HepG2 (cell line): ENCODE measurements around the gene PCGF3.

Experiments used
- CBX1 ChIP-seq: IDR thresholded peaks from one replicate; pipeline ENCODE4 v1.6.1; 2016; ENCODE audit warnings: antibody characterized with exemption, low read depth
- EEA1 ChIP-seq: sonication (generic); formaldehyde crosslinking; IDR thresholded peaks from 2 replicates; pipeline ENCODE4 v1.5.1; 2020; ENCODE audit warnings: mild to moderate bottlenecking, missing genetic modification reagents, borderline replicate concordance
- GTF3A ChIP-seq: sonication (generic); formaldehyde crosslinking; conservative IDR thresholded peaks from 2 replicates; pipeline ENCODE4 v1.4.0; 2020; ENCODE audit warnings: mild to moderate bottlenecking, missing genetic modification reagents
- KDM5B ChIP-seq: sonication (generic); formaldehyde crosslinking; IDR thresholded peaks from 2 replicates; pipeline ENCODE4 v1.4.0; 2020; ENCODE audit warnings: missing genetic modification reagents, mild to moderate bottlenecking, borderline replicate concordance
- NCOA1 ChIP-seq: sonication (generic); formaldehyde crosslinking; IDR thresholded peaks from 2 replicates; pipeline ENCODE4 v1.9.0; 2021; ENCODE audit warnings: missing genetic modification reagents
- TCF7 ChIP-seq: sonication (generic); IDR thresholded peaks from 2 replicates; pipeline ENCODE4 v1.6.1; 2016; ENCODE audit warnings: antibody characterized with exemption, low read depth
- TCF7L2 ChIP-seq: IDR thresholded peaks from 2 replicates; pipeline ENCODE4 v1.6.1; 2011; ENCODE audit warnings: mild to moderate bottlenecking, low read depth, low read length, moderate library complexity
- ZSCAN12 ChIP-seq: sonication (generic); formaldehyde crosslinking; IDR thresholded peaks from 2 replicates; pipeline ENCODE4 v1.9.0; 2021; ENCODE audit warnings: mild to moderate bottlenecking, missing genetic modification reagents
- TF ChIP-seq, protein P1 (sequence below): sonication (generic); formaldehyde crosslinking; IDR thresholded peaks from 2 replicates; pipeline ENCODE4 v1.5.0; 2020; ENCODE audit warnings: mild to moderate bottlenecking, missing genetic modification reagents, moderate library complexity
- TF ChIP-seq, protein P2 (sequence below), 2 experiments: IDR thresholded peaks; 2 replicates each; pipeline ENCODE4 v1.6.1; 2011 to 2012; ENCODE audit warnings: low read length in 2 of 2, borderline replicate concordance in 1 of 2, low read depth in 1 of 2, mild to moderate bottlenecking in 1 of 2, moderate library complexity in 1 of 2
- TF ChIP-seq, protein P3 (sequence below): sonication (generic); formaldehyde crosslinking; IDR thresholded peaks from 2 replicates; pipeline ENCODE4 v1.5.0; 2020; ENCODE audit warnings: missing genetic modification reagents

DNA sequence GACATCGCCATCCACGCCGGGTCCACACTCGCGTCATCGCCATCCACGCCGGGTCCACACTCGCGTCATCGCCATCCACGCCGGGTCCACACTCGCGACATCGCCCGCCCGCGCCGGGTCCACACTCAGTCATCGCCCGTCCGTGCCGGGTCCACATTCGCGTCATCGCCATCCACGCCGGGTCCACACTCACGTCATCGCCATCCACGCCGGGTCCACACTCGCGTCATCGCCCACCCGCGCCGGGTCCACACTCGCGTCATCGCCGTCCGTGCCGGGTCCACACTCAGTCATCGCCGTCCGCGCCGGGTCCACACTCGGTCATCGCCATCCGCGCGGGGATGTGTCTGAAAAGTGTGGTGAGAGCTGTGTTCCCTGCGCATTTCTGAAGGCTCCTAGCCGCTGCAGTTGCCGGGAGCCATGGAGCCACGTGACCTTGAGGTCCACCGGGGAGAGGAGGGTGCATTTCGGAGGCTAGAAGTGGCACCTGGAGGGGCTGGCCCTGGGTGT is 17.3 kb downstream of the PCGF3 start:
- TF ChIP-seq CBX1: no peak
- no peak for TF ChIP-seq GTF3A (CRISPR knock-in tag)
- TF ChIP-seq, protein P1, sequence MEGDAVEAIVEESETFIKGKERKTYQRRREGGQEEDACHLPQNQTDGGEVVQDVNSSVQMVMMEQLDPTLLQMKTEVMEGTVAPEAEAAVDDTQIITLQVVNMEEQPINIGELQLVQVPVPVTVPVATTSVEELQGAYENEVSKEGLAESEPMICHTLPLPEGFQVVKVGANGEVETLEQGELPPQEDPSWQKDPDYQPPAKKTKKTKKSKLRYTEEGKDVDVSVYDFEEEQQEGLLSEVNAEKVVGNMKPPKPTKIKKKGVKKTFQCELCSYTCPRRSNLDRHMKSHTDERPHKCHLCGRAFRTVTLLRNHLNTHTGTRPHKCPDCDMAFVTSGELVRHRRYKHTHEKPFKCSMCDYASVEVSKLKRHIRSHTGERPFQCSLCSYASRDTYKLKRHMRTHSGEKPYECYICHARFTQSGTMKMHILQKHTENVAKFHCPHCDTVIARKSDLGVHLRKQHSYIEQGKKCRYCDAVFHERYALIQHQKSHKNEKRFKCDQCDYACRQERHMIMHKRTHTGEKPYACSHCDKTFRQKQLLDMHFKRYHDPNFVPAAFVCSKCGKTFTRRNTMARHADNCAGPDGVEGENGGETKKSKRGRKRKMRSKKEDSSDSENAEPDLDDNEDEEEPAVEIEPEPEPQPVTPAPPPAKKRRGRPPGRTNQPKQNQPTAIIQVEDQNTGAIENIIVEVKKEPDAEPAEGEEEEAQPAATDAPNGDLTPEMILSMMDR: no peak
- no peak for TF ChIP-seq EEA1 (CRISPR knock-in tag)
- no peak for TF ChIP-seq NCOA1 (CRISPR knock-in tag)
- no peak for TF ChIP-seq ZSCAN12 (CRISPR knock-in tag)
- TF ChIP-seq TCF7: no peak
- no peak for TF ChIP-seq KDM5B (CRISPR knock-in tag)
- TF ChIP-seq, protein P2, sequence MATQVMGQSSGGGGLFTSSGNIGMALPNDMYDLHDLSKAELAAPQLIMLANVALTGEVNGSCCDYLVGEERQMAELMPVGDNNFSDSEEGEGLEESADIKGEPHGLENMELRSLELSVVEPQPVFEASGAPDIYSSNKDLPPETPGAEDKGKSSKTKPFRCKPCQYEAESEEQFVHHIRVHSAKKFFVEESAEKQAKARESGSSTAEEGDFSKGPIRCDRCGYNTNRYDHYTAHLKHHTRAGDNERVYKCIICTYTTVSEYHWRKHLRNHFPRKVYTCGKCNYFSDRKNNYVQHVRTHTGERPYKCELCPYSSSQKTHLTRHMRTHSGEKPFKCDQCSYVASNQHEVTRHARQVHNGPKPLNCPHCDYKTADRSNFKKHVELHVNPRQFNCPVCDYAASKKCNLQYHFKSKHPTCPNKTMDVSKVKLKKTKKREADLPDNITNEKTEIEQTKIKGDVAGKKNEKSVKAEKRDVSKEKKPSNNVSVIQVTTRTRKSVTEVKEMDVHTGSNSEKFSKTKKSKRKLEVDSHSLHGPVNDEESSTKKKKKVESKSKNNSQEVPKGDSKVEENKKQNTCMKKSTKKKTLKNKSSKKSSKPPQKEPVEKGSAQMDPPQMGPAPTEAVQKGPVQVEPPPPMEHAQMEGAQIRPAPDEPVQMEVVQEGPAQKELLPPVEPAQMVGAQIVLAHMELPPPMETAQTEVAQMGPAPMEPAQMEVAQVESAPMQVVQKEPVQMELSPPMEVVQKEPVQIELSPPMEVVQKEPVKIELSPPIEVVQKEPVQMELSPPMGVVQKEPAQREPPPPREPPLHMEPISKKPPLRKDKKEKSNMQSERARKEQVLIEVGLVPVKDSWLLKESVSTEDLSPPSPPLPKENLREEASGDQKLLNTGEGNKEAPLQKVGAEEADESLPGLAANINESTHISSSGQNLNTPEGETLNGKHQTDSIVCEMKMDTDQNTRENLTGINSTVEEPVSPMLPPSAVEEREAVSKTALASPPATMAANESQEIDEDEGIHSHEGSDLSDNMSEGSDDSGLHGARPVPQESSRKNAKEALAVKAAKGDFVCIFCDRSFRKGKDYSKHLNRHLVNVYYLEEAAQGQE (IDR thresholded peaks at IDR 0.05; ENCODE audit: borderline replicate concordance in 1 of 2, low read depth in 1 of 2, low read length in 2 of 2): no peak
- no peak for TF ChIP-seq TCF7L2
- TF ChIP-seq, protein P3, sequence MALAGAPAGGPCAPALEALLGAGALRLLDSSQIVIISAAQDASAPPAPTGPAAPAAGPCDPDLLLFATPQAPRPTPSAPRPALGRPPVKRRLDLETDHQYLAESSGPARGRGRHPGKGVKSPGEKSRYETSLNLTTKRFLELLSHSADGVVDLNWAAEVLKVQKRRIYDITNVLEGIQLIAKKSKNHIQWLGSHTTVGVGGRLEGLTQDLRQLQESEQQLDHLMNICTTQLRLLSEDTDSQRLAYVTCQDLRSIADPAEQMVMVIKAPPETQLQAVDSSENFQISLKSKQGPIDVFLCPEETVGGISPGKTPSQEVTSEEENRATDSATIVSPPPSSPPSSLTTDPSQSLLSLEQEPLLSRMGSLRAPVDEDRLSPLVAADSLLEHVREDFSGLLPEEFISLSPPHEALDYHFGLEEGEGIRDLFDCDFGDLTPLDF: no peak
